ENCODE data around the gene KCTD7.

GRCh38 chr7:66626331-66626934 is 2.2 kb upstream of the KCTD7 start:
- no peak for TF ChIP-seq PATZ1 (CRISPR knock-in tag; IDR thresholded peaks at IDR 0.05; ENCODE audit: borderline replicate concordance)
- no peak for TF ChIP-seq PPARA (CRISPR knock-in tag; IDR thresholded peaks at IDR 0.05; ENCODE audit: borderline replicate concordance)
- no peak for TF ChIP-seq SNAI2 (CRISPR knock-in tag; IDR thresholded peaks at IDR 0.05)
- TF ChIP-seq BACH2 (CRISPR knock-in tag; IDR thresholded peaks at IDR 0.05; ENCODE audit: borderline replicate concordance) = no peak

Data from SK-N-SH treated with all-trans-retinoic acid at 6 μM for 48 hours (cell line).